ENCODE measurements around the gene CSNK1D. TPM values are rescaled to one million over a fixed set of nuclear protein-coding genes. Genes with fewer than 3 reads are reported as not detected.

The CSNK1D gene
- total RNA-seq, 1 experiment from 2014 or later, result 137 TPM

GRCh38 chr17:82232322-82232820 is 41.1 kb downstream of the CSNK1D start:
- Histone ChIP-seq H2BK120ac (ENCODE audit: low read depth, low read length, poor library complexity, severe bottlenecking) (no peak overlapping the region), H3K4ac (ENCODE audit: low read depth, low read length) (no peak overlapping the region), H4K20me1 (ENCODE audit: control insufficient read depth, insufficient read depth, insufficient read length) (no peaks in the 10 kb centered on the region), H3K14ac (ENCODE audit: insufficient read depth, low read length) (no peak overlapping the region), H3K27ac (ENCODE audit: insufficient read length, low read depth, low read length) (no peak overlapping the region), H4K8ac (replicated peaks; ENCODE audit: insufficient read length, low read depth, low read length) (no peak overlapping the region), H4K91ac (ENCODE audit: insufficient read length, low read depth, low read length) (no peak overlapping the region), H3K9me3 (ENCODE audit: control insufficient read depth, low read depth, low read length) (no peaks in the 10 kb centered on the region), H2AFZ (ENCODE audit: low read length) (no peak overlapping the region), H2BK12ac (ENCODE audit: insufficient read length, low read depth, low read length) (no peak overlapping the region), H3K79me1 (ENCODE audit: insufficient read depth, low read depth, low read length, poor library complexity, severe bottlenecking) (no peaks in the 10 kb centered on the region), H3K27me3 (ENCODE audit: insufficient read depth, low read length) (peaks cover 22% of the 10 kb centered on the region; the same call in 1 of the 2 replicates), H3K18ac (ENCODE audit: insufficient read length, low read depth, low read length) (no peak overlapping the region), H3K4me2 (ENCODE audit: insufficient read depth, insufficient read length, low read length) (peak overlapping the region; percentile 5), H3K79me2 (ENCODE audit: insufficient read depth, low read length) (no peaks in the 10 kb centered on the region), H2BK20ac (ENCODE audit: low read depth, low read length, poor library complexity, severe bottlenecking) (no peak overlapping the region), H3T11ph (ENCODE audit: low read length) (no peak overlapping the region), H3K4me1 (ENCODE audit: insufficient read depth, low read length) (no peaks in the 10 kb centered on the region), H2AK5ac (ENCODE audit: insufficient read length, low read length) (no peak overlapping the region), H3K56ac (ENCODE audit: insufficient read length, low read depth, low read length) (no peak overlapping the region), H3K23me2 (ENCODE audit: insufficient read length, low read depth, low read length, poor library complexity, severe bottlenecking) (peaks cover 11% of the 10 kb centered on the region), H2BK15ac (ENCODE audit: low read depth, low read length) (no peak overlapping the region), H3K23ac (ENCODE audit: insufficient read length, low read depth, low read length) (no peak overlapping the region), H3K9ac (ENCODE audit: extremely low read depth, insufficient read length, low read length) (no peak overlapping the region), H2BK5ac (ENCODE audit: insufficient read length, low read length) (no peak overlapping the region), H4K5ac (ENCODE audit: insufficient read length, low read depth, low read length) (no peak overlapping the region)
- no CpG with 5 or more reads among the region's 21 CpGs for WGBS (ENCODE audit: extremely low coverage, insufficient read length, low lambda C conversion rate)
- H3K27me3 Mint-ChIP-seq (ENCODE audit: low read depth), result peaks cover 31% of the 10 kb centered on the region
- TF ChIP-seq CTCF (conservative IDR thresholded peaks at IDR 0.05), result no peak
- no peak for DNase-seq
- H3K4me1 Mint-ChIP-seq, result peaks cover 4 to 17% of the 10 kb centered on the region in 2 experiments
- H3K27ac Mint-ChIP-seq, result no peak overlapping the region
- peak overlapping the region in 1 of 2 experiments; percentile 19; a peak in 1 of 5 replicates for H3K4me3 Mint-ChIP-seq
- no peaks in the 10 kb centered on the region for H3K9me3 Mint-ChIP-seq
- peaks cover 0 to under 1% (median 0%) of the 10 kb centered on the region in 3 experiments; a peak in 2 of 7 replicates for H3K36me3 Mint-ChIP-seq (ENCODE audit: insufficient read depth in 1 of 3, low read depth in 3 of 3)

Data from H9 (cell line).